ENCODE data around the gene CARS2. TPM values are rescaled to one million over a fixed set of nuclear protein-coding genes. Genes with fewer than 3 reads are reported as not detected.

Gene CARS2
- total and polyA plus RNA-seq, 2 donors (not counting 3 experiments of a cell fraction or from before 2014, with no cell fraction given), result 42.0 to 51.2 TPM

DNA sequence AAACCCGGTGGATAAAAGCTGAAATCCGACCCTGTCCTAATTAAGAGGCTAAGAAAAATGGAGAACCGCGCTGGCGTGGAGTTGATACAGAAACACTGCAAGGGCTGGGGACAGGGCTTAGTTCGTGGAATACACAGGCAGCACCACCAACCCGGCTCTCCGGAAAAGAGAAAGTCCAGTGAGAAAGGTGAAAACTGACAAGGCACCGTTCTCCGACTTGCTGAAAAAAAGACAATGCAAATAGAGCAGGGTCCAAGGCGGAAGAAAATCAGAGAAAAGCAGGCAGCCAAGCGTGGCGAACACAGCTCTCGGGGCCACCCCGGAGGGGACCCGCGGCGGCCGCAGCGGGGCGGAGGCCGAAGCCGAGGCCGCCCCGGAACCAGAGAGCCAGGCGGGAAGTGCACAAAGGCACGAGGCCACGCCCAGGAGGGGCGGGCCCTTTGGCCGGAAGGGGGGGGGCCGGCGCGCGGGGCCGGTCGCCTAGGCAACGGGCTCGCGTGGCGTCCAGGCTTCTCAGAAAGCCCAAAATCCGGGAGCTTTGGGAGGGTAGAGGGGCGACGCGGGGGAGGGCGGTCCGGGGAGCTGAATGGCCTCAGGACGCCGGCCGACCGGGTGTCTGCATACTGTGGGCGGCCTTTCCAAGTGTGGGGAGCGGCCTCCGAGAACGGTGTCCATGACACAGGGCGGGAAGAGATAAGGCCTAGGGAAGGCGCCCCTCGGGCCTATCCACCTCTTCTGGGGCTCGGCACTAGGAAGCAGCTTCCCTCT, 6.3 kb upstream of the CARS2 start:
- no TSS peak for BruUV-seq (replicated peaks)
- DNase-seq (ENCODE audit: low read depth, low spot score) (peak; percentile 82), FAIRE-seq (peak; percentile 85)
- intact Hi-C loops (cut with micrococcal nuclease) (loop anchor here (2.0 to 10.0 kb wide), 4 partner anchors 31 to 463 kb away; no protein-coding TSS in a partner anchor), dilution Hi-C loops (cut with MboI; ENCODE audit: extremely low pct_ligation_motif_present, low sequenced_read_pairs) (no loop called here)
- Histone ChIP-seq H3K4me3 (replicated peaks in 1 of 3; ENCODE audit: insufficient read depth in 1 of 3, low read depth in 1 of 3, low read length in 3 of 3) (peak overlapping the region; percentile 22 to 87 (median 74)), H2AFZ (ENCODE audit: low read depth, low read length) (peak overlapping the region; percentile 35), H3K4me1 (ENCODE audit: control insufficient read depth, extremely low read depth, insufficient read depth, low read length) (peaks cover 14% of the 10 kb centered on the region), H3K27me3 (ENCODE audit: control insufficient read depth in 2 of 2, insufficient read depth in 2 of 2, low read length in 2 of 2) (no peaks in the 10 kb centered on the region), H3K9me3 (replicated peaks; ENCODE audit: control insufficient read depth, insufficient read depth, low read length) (no peaks in the 10 kb centered on the region), H3K79me2 (ENCODE audit: control insufficient read depth, insufficient read depth, low read length) (peaks cover 27% of the 10 kb centered on the region), H3K4me2 (ENCODE audit: insufficient read depth, low read length) (peak overlapping the region; percentile 77), H3K27ac (ENCODE audit: insufficient read depth, low read depth, low read length) (peak overlapping the region; percentile 90), H3K9ac (replicated peaks; ENCODE audit: extremely low read depth, insufficient read depth, low read length) (peak overlapping the region; percentile 99), H3K9me1 (replicated peaks; ENCODE audit: control insufficient read depth, extremely low read depth, insufficient read depth, low read length) (no peaks in the 10 kb centered on the region), H4K20me1 (replicated peaks; ENCODE audit: control insufficient read depth, extremely low read depth, insufficient read depth, low read length) (no peaks in the 10 kb centered on the region), H3K36me3 (ENCODE audit: control insufficient read depth in 2 of 2, extremely low read depth in 1 of 2, insufficient read depth in 2 of 2, low read length in 2 of 2) (no peaks in the 10 kb centered on the region)
- POLR2A ChIA-PET, result interaction anchor here (0.6 to 1.3 kb wide), 11 partner anchors 9 to 485 kb away, joined by 3 to 5 read pairs (median 4); no protein-coding TSS in a partner anchor
- TF ChIP-seq MAX (IDR thresholded peaks at IDR 0.05; ENCODE audit: insufficient read depth, insufficient read length), result no peak
- no peak for TF ChIP-seq JUN (IDR thresholded peaks at IDR 0.05; ENCODE audit: borderline replicate concordance, insufficient read depth, insufficient read length, low read depth)
- TF ChIP-seq EZH2 (IDR thresholded peaks at IDR 0.05; ENCODE audit: borderline replicate concordance, low read depth, low read length, severe bottlenecking), result no peak
- no peak for TF ChIP-seq GATA2 (IDR thresholded peaks at IDR 0.05; ENCODE audit: insufficient read depth, insufficient read length, low read depth, low read length)
- no peak for TF ChIP-seq FOS (IDR thresholded peaks at IDR 0.05; ENCODE audit: borderline replicate concordance, insufficient read depth, low read length)
- peak; percentile 91 for TF ChIP-seq POLR2AphosphoS5 (IDR thresholded peaks at IDR 0.05; ENCODE audit: insufficient read depth, low read depth, low read length)
- TF ChIP-seq, protein P1, sequence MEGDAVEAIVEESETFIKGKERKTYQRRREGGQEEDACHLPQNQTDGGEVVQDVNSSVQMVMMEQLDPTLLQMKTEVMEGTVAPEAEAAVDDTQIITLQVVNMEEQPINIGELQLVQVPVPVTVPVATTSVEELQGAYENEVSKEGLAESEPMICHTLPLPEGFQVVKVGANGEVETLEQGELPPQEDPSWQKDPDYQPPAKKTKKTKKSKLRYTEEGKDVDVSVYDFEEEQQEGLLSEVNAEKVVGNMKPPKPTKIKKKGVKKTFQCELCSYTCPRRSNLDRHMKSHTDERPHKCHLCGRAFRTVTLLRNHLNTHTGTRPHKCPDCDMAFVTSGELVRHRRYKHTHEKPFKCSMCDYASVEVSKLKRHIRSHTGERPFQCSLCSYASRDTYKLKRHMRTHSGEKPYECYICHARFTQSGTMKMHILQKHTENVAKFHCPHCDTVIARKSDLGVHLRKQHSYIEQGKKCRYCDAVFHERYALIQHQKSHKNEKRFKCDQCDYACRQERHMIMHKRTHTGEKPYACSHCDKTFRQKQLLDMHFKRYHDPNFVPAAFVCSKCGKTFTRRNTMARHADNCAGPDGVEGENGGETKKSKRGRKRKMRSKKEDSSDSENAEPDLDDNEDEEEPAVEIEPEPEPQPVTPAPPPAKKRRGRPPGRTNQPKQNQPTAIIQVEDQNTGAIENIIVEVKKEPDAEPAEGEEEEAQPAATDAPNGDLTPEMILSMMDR (IDR thresholded peaks at IDR 0.05; ENCODE audit: extremely low read depth in 1 of 2, insufficient read depth in 1 of 2, low read depth in 1 of 2, low read length in 2 of 2), result no peak
- peak; percentile 97 for TF ChIP-seq POLR2A (IDR thresholded peaks at IDR 0.05; ENCODE audit: low read depth, low read length)
- TF ChIP-seq MYC (IDR thresholded peaks at IDR 0.05; ENCODE audit: low read depth, low read length), result no peak
- CTCF ChIA-PET, result interaction anchor here (0.9 to 1.2 kb wide), 2 partner anchors 31 kb away, joined by 3 to 5 read pairs; no protein-coding TSS in a partner anchor
